HG02981 (cell line): Measurements from ENCODE around the gene TMEM184B.

Experiments
- ATAC-seq: cut with Tn5 transposase; IDR thresholded peaks from one replicate; pipeline ENCODE4 v1.9.1; 2021; ENCODE audit warnings: mild to moderate bottlenecking, moderate library complexity; ENCODE audit not compliant: unreplicated experiment

The TMEM184B gene

DNA sequence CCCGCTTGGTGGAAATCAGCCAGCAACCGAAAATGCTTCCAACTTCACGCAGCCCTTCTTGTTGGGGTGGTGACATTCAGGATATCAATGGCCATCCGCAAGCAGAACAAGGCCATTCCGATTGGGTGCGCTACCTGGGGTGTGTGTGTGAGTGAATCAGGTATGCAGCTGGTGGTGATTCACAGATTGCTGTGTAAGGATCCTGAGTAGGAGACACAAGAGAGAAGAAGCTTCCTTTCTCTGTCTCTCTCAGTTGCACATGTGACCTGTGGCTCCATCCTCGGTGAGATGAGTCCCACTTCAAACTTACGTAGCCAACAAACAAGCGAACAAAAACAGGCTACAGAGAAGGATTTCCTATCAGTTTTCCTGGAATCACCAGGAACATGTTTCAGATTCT is 9.6 kb upstream of the TMEM184B start:
- no peak for ATAC-seq

DNA sequence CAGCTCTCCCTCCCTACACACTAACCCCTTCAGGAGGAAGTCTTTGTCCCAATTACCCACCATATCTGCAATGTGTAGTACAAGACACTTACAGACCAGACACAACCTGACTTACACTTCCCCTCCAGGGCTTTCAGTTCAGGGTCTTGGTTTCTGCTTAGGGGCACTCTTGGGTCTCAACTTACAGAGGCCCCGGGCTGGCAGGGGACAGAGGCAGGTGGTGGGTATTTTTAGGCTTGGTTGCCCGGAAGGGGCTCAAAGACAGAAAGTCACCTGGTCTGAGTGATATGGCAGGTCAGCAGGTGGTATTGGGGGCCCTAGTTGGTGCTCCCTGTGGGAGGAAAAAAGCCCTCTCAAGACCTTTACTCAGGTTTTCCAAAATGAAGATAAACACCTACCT is 3.4 kb upstream of the TMEM184B start:
- ATAC-seq: no peak

DNA sequence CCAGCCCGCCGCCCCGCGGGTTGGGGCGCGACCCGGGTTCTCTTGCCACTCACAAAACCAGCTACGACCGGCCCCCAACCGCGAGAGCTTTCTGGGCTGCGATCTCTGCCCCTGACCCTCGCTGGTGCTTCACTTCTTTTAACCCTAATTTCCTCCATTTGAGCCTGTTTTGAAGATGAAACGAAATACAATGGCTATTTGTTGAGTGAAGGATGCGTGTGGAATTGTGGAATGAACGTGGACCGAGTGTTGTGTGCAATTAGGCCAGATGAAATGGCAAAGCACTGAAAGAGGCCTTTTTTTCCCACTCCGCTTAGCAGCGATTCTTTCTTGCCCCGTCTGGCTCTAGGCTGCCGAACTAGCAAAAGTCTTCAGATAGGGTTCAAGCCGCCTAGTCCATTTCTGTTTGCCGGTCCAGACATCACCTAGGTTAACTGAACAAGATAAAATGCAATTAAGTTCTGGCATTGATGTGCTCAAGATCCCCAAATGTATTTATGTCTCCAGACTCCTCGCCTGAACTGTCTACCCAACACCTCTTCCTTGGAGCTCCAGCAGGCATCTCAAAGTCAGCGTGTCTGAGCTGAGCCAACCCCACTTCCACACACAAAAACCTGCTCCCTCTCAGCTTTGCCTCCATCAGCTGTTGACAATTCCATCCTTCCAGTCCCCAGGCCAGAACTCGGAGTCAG is 471 bp upstream of the TMEM184B start:
- no peak for ATAC-seq

DNA sequence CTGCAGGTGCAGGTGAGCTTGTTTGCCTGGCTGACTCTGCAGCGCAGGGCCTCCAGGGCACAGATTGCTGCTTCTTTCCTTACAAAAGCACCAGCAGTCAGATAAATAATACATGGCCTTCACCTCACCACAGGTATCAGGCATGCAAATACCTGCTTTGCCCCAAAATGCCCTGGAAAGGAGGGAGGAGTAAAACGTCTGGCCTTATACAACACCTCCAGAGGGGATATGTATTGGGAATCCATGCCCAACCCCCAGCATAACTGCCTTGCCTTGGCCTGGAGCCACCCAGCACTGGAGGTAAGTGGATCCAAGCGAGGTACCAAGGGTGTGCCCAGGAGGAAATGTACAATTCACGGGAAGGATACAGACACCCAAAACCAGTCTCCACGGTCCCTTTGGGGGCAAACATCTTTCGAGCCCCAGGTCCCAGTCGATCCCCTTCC is 860 bp downstream of the TMEM184B start:
- ATAC-seq: no peak

DNA sequence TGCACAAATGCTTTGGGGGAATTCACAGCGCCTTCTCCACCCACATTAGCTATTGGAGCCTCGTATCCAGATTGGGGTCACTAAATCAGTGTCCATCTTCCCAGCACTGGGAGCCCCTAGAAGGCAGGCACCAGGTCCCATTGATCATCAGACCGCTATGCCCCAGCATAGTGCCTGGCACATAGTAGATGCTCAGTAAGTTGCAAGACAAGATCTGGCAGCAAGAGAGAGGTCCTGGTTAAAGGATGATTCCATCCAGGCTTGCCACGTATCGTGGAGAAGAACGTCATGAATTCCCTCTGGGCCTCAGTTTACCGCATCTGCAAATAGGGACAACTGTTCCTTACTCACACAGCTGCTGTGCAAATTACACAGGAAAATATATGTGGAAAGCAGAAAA is 1.7 kb downstream of the TMEM184B start:
- no peak for ATAC-seq

DNA sequence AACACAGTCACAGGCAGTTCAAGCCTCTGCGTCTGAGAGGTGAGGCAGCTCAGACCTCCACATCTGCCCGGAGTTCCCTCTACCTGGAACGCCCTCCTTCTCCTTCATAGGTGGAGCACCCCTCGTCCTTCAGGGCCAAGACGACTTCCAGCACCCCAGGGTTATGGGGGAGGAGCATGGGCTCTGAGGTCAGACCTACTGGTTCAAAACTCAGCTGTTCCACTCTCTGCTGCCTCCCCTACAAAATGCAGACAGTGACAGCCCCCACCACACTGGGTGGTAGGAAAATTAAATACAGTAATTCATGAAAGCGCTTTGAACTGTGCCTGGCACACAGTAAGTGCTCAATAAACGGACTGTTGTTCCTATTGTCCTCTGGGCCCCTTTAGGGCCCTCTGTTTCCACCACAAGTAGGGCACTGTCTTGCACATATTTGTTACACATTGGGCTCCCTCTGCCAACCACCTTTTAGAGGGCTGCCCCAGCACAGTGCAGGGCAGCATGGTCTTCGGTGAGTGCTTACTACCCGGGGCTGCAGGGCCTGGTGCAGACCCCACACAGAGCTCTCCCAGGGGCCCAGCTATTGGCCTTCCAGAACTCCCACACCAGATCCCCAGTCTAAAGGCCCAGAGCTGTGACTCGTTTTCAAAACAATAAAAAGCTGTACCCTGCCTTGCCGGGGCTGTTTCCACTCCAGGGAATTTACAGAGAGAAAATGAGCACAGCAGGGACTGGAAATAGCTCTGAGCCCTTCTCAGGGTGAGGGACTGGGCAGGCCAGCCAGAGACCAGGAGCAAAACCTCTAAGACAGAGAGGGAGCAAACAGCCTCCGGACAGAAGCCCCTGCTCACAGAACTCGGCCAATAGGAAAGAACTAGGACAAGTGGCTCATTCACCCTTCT is 2.5 kb downstream of the TMEM184B start:
- ATAC-seq: no peak

DNA sequence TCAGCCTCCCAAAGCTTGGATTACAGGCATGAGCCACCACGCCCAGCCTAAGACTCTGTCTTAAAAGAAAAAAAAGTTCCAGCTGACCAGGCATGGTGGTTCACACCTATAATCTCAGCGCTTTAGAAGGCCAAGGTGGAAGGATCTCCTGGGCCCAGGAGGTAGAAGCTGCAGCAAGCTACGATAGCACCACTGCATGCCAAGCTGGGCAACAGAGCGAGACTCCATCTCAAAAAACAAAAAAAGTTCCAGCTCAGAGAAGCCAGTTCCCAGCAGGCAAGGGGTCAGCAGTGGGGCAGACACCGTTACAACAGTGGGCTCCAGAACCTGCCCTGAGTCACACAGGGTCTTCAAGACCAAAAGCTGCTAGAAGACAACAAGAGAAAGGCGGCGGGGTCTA is 3.3 kb downstream of the TMEM184B start:
- ATAC-seq: no peak

DNA sequence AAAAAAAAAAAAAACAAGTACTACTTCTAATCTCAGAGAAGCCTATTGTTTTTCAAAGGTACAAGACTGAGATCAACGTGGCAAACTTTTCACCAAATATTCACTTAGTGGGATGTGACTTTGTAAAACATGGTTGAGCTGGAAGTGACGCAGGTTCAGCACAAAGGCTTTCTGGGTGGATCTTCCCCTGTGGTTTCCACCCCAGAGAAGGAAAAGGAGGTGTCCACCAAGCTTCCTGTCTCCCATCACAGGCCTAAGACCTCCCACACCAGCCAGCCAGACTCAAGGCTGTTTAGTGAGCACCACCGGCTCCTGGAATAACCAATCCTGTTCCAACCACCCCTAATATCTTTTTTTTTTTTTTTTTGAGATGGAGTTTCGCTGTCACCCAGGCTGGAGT is 5.7 kb downstream of the TMEM184B start:
- ATAC-seq: no peak

DNA sequence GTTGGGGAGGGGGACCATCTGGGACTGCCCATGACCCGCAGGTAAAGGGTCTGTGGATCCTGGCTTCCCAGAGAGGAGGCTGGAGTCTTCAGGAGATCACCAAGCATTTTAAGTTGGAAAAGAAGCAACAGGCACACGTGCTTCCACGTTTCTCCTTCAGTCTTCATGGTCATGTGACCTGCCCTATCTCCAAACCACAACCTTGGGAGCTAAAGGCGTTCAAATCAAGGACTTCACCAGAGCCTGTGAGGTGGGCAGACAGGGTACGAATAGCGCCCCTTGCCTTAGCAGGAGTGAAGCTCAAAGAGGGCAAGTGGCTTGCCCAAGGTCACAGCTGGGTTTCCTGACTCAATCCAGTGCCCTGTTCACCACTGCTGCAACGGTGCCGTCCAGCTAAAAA is 6.7 kb downstream of the TMEM184B start:
- ATAC-seq: no peak

DNA sequence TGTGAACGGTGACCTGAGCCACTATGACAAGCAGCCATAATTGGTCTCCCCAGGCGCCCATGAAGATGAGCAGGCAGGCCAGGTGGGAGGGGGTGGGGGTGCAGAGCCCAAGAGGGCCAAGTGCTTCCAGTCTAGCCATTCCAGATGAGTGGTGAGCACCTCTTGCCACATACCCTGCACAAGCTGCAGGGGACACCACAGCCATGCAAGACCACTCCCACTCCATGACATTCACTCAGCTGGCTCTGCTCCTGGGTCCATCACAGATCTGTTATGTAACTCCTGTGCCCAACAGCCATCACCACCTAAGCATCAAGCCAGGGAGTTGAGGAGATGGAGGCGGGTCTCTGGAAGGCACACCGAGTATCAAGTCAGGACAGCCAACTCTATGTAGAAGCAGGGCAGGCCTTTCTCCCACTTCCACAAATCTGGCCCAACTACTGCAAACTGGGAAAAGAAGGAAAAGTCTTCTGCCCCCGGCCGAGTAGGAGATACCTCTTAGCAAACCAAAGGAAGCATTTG is 8.4 kb downstream of the TMEM184B start:
- ATAC-seq: no peak

DNA sequence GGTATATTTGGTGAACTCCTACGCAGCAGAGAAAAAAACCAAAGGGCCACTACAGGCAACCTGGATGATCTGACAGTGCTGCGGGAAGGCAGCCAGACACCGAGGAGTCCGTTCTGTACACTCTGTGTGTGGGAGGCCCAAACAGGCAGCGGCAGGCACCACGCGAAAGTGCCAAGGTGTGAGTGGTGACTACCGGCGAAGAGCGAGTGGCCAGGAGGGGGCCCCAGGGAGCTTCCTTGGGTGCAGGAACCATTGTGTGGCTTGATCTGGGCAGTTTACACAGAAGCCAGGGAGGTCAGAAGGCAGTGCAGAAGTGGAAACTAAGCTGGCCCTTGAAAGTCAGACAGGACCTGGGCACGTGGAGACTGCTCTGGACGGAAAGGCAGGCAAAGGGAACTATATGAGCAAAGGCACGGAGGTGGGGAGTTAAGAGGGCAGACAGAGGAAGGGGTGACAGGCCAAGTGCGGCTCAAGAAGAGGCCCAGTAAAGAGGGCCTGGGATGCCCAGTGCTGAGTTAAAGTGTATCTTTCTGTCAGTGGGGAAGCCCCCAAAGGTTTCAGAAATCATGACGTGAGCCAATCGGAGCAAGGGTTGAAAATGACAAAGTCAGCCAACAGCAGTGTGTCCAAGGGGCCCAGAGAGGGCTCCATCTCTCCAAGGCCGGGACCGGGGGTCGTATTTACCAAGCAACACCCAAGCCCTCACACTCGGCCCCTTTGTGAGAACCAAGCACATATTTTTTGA is 10.6 kb downstream of the TMEM184B start:
- ATAC-seq: no peak

DNA sequence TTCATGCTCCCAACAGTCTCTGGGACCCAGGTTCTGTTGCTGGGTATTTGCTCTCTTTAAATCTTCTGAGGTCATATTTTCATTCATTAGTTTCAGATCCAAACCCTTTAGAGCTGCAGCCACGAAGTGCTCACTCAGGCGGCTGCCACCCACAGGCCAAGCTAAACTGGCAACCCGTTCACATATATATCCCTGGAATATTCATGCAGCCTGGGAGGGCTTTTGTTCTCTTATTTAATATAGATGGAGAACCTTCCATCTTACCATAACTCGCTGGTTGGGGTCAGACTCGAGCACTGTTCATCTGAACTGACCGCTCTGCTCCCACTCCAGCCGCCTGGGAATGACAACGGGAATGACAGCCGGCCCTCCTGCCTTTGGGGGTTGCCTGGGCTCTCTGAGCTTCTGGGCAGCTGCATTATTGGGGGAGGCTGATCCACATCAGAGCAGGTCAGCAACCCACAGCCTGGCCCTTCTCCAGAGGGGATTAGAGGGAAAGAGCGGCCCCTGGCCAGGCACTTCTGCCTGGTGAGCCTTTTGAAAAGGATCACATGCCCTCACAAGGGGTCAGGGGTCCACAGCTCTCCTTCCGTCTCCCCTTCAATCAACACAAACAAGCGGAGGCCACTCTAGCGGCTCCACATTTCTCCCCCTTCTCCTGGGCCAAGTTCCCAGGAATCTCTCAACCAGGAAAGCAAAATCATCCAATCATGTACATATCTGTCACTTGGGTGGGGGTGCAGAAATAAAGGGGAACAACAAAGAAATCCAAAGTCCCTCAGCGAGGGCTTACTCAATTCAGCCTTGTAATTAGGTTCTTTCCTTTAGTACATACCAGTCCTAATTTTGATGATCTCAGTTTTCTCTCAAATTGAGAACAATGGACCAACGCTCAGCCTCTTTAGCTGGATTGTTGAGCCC is 11.8 kb downstream of the TMEM184B start:
- no peak for ATAC-seq

DNA sequence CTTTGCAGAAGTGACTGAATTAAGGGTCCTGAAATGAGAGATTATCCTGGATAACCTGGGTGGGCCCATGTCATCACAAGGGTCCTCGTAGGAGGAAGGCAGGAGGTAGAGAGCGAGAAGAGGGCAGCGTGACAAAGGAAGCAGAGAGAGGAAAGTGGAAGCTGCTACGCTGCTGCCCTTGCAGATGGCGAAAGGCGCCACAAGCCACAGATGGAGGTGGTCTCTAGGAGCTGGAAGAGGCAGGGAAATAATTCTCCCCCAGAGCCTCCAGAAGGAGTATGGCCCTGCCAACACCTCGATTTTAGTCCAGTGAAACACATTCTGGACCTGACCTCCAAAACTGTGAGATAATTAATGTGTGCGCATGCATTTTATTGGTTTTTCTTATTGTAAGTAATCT is 13.4 kb downstream of the TMEM184B start:
- ATAC-seq: no peak

DNA sequence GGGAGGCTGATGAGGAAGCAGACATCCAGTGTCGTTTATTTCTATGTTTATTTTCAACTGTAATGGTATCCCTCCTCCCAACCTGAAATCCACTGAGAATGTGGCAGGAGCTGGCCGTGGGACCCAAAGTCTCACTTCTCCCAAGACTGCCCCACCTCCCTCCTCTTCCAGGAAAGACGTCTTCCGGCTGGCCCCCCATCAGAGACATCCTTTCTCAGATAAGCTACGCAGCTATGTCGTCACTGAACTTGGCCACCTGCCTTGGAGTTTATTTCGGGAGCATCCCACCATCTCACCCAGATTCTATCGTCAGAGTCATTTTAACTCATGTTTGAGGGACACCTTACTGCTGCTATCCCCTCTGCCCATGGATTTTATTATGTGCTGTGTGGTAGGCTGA is 13.9 kb downstream of the TMEM184B start:
- no peak for ATAC-seq

DNA sequence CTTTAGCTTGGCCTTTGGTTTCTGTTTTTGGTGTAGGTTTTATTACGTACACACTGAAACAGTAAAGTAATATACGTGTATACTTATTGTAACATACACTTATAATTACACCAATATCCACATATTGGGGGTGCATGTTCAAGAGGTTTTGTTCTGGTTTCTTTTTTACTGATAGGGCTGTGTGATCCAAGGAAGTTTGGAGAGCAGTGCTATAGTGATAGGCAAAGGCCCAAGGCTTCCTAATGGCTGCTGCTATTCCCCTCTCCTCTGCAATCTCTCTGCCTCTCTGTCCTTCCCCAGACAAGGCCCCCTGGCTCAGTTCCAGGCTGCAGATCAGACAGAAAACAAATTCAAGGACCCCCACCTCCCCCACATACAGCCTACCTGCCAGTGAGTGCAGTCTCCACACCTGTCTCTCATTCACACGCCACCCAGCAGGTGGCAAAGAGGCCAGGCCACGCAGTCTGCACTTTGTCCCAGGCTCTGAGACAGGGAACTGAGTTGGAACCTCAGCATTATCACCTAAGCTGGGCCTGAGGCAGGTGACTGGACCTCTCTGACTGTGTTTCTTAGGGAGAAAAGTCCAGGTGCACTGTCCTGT is 15.1 kb downstream of the TMEM184B start:
- ATAC-seq: no peak

DNA sequence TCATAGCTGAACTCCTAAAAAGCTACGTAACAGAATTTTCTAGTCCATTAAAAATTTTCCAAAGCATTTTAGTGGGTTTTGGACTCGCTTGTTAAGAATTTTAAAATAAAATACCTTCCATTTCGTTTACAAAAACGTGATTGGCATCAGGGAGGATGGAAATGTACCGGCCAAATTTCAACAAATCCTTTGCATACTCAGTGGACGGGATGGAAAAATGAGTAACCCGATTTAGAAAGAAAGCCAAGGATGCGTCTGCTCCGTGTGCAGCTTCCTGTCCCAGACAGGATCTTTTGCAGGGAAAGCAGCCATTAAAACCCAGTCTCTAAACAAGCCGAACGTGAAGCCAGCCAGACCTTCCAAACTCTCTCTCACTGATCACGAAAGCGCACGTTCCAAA is 15.6 kb downstream of the TMEM184B start:
- ATAC-seq: no peak

DNA sequence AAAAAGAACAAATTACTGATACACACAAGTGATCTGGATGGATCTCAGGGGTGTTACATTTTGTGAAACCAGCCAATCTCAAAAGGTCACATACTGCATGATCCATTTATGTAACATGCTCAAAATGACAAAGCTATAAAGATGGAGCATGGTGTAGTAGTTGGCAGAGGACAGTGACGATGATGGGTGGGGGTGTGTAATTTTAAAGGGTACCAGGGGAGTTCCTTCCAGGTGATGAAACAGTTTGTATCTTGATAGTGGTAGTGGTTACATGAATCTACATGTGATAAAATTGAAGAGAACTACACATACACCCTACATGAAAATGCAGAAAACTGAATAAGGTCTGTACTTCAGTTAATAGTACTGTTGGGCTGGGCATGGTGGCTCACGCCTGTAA is 17.1 kb downstream of the TMEM184B start:
- ATAC-seq: no peak

DNA sequence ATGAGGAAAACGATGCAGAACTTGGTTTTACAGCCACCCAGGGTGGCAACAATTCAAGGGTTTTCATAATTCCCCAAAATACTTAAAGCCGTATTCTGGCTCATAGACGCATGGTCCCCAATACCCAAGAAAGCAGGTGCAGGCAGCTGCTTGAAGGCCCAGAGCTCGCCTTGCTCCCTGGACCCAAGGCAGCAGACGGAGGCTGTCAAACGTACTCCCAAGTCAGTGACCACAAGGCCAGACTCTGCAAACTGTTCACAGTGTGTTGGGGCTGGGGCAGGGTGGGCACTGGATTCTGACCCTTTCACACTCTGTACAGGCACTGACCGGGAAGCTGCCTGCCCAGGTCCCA is 21.5 kb downstream of the TMEM184B start:
- no peak for ATAC-seq

DNA sequence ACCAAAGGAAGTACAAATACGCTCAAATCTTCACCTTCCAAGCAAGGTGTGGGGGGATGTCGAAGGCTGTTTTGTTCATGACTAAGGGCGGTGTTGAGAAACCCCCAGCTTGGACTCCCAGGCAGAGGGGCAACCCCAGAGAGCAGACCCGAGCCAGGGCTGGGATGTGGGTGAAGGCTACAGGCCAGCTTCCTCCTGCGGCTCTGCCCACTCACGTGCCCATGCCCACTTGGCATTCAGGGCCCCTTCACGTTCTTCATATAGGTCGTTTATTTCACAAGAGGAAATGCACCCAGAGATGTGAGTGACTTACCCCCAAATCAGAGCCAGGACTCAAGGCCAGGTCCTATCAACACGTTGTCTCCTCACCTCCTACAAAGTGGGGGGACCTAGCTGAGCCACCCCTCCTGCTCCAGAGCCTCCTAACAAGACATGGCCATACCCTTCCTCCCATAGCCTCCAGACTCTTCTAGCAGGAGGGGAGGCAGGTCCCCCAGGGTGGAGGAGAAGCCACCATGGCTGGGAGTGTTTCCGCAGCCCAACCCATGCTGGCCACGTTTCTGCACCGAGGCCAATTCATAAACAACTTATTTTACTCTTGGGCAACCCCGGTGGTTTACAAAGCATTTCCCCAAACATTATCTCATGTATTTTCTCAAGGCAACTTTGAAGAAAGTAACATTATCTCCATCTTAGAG is 22.0 kb downstream of the TMEM184B start:
- no peak for ATAC-seq
